ENCODE data around the gene TMEM97.
"Not testable (repeated sequence)": the region's sequence is repeated elsewhere in the genome, so short reads cannot be mapped to it uniquely, and the experiment has no call there.

Gene TMEM97

GRCh38 chr17:28338056-28338768 lies 19.2 kb downstream of the TMEM97 start:
- DNase-seq (ENCODE audit: low spot score): no peak

- DNase-seq (ENCODE audit: low spot score): not testable (repeated sequence)
Observed at GRCh38 chr17:28338769-28339212, 19.8 kb downstream of the TMEM97 start.

GRCh38 chr17:28339431-28339830 lies 20.4 kb downstream of the TMEM97 start:
- DNase-seq (ENCODE audit: low spot score): no peak

- no peak for DNase-seq (ENCODE audit: low spot score)
Observed at GRCh38 chr17:28340374-28340773, 21.4 kb downstream of the TMEM97 start.

GRCh38 chr17:28341516-28341915 lies 22.5 kb downstream of the TMEM97 start:
- DNase-seq (ENCODE audit: low spot score): no peak

GRCh38 chr17:28342313-28342712 lies 23.3 kb downstream of the TMEM97 start:
- DNase-seq (ENCODE audit: low spot score): no peak

GRCh38 chr17:28343491-28343932 lies 24.5 kb downstream of the TMEM97 start:
- DNase-seq (ENCODE audit: low spot score): no peak

- DNase-seq (ENCODE audit: low spot score): no peak
Observed at GRCh38 chr17:28344011-28344410, 25.0 kb downstream of the TMEM97 start.

- no peak for DNase-seq (ENCODE audit: low spot score)
Observed at GRCh38 chr17:28344435-28344901, 25.5 kb downstream of the TMEM97 start.

- no peak for DNase-seq (ENCODE audit: low spot score)
Observed at GRCh38 chr17:28345419-28346198, 26.6 kb downstream of the TMEM97 start.

GRCh38 chr17:28346199-28346580 lies 27.2 kb downstream of the TMEM97 start:
- DNase-seq (ENCODE audit: low spot score): no peak

- DNase-seq (ENCODE audit: low spot score): peak; percentile 24
Observed at GRCh38 chr17:28346746-28347246, 27.8 kb downstream of the TMEM97 start.

GRCh38 chr17:28347261-28347891 lies 28.4 kb downstream of the TMEM97 start:
- DNase-seq (ENCODE audit: low spot score): no peak

- no peak for DNase-seq (ENCODE audit: low spot score)
Observed at GRCh38 chr17:28348979-28349378, 30.0 kb downstream of the TMEM97 start.

- no peak for DNase-seq (ENCODE audit: low spot score)
Observed at GRCh38 chr17:28350271-28350670, 31.3 kb downstream of the TMEM97 start.

- peak; percentile 92 for DNase-seq (ENCODE audit: low spot score)
Observed at GRCh38 chr17:28357061-28357900, 38.3 kb downstream of the TMEM97 start, which contains the start of gene POLDIP2. TSS of gene POLDIP2 (minus strand) at chr17:28357527. CDS start at chr17:28357448, 79 bp downstream.

GRCh38 chr17:28357901-28358197 lies 38.8 kb downstream of the TMEM97 start:
- no peak for DNase-seq (ENCODE audit: low spot score)

- DNase-seq (ENCODE audit: low spot score): no peak
Observed at GRCh38 chr17:28363186-28363585, 44.2 kb downstream of the TMEM97 start.

GRCh38 chr17:28363776-28364650 lies 45.0 kb downstream of the TMEM97 start:
- no peak for DNase-seq (ENCODE audit: low spot score)

GRCh38 chr17:28364665-28365363 lies 45.8 kb downstream of the TMEM97 start, which contains the start of gene SEBOX:
TSS of gene SEBOX (minus strand) at chr17:28365199. CDS start at chr17:28365151, 48 bp downstream.
- DNase-seq (ENCODE audit: low spot score): no peak

Measured in cerebellar cortex (tissue), 1 donor.